ENCODE data around the gene FGR.
A peak's percentile ranks its signal among the peaks of the same experiment; 100 is the strongest.
"Not testable (repeated sequence)": the region's sequence is repeated elsewhere in the genome, so short reads cannot be mapped to it uniquely, and the experiment has no call there.

Gene FGR

GRCh38 chr1:27634985-27635367 lies at the start of gene FGR:
TSS of gene FGR (minus strand) at chr1:27635185. CDS start at chr1:27623916, 11,269 bp downstream.
- TF ChIP-seq CTCF (IDR thresholded peaks at IDR 0.05; ENCODE audit: insufficient read depth, low read depth, low read length, missing control alignments): no peak
- DNase-seq (ENCODE audit: low read depth): no peak
- peak within 1 kb of the TSS; percentile 8 for H3K4me3 ChIP-seq (ENCODE audit: low read length)

DNA sequence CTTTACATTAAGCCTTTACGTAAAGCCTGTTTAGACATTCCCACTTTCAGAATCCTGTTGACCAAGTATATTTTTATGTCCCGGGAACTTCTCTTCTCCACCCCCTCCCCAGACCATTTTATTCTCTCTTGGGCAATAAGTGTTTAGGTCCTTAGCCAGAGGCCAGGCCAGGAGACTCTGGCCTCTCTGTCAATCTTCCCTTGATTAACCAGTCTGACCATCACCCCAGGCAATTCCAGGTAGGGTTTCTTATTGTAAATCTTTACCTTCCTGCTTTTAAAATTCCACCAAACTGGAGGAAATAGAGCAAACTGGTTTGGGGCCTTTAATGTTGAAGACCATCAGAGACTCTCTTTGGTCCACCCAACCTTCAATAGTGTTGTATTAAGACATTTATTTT lies 49.2 kb upstream of the FGR start:
- no peak overlapping the region for H3K4me3 ChIP-seq (ENCODE audit: low read length)
- DNase-seq (ENCODE audit: low read depth): no peak
- no peak for TF ChIP-seq CTCF (IDR thresholded peaks at IDR 0.05; ENCODE audit: insufficient read depth, low read depth, low read length, missing control alignments)

DNA sequence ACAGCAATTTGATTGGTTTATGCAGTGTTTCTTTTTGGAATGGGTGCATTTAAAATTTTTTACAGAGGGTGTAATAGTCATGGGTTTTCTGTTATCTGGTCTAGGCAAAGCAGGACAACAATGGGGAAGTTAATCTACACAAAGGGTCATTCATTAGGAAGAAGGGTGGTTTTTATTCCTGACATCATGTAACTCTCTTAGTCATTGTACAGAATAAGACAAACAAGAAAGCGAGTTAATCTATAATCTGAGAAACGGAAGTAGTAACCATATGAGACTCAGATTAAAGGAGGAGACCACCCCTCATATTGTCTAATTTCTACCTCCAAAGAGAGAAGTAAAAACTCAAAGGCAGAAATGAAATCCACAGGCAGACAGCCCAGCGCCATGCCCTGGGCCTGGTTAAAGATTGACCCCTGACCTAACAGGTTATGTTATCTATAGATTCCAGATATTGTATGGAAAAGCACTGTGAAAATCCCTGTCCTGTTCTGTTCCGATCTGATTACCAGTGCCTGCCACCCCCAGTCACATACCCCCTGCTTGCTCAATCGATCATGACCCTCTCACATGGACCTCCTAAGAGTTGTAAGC lies 47.5 kb upstream of the FGR start:
- no peak for DNase-seq (ENCODE audit: low read depth)
- no peak for TF ChIP-seq CTCF (IDR thresholded peaks at IDR 0.05; ENCODE audit: insufficient read depth, low read depth, low read length, missing control alignments)
- no peak overlapping the region for H3K4me3 ChIP-seq (ENCODE audit: low read length)

GRCh38 chr1:27681580-27681979 lies 46.6 kb upstream of the FGR start:
- DNase-seq (ENCODE audit: low read depth); H3K4me3 ChIP-seq (ENCODE audit: low read length): not testable (repeated sequence)

GRCh38 chr1:27680225-27680791 lies 45.3 kb upstream of the FGR start:
- DNase-seq (ENCODE audit: low read depth); H3K4me3 ChIP-seq (ENCODE audit: low read length): not testable (repeated sequence)

DNA sequence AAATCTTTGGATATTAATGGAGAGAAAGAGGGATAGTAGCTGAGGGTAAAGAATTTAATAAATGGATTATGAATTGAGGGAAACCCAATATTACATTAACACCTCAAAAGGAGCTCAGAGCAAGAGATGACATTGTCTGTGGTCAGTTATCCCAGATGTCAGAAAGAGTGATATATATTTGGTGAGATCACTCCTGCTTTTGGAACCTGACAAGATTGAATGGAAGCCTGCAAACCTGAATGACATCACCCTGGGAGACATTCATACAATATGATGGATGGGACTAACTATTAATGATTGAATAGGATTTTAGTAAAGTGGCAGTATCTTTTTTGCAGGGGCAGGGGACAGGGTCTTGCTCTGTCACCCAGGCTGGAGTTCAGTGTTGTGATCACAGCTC lies 43.8 kb upstream of the FGR start:
- TF ChIP-seq CTCF (IDR thresholded peaks at IDR 0.05; ENCODE audit: insufficient read depth, low read depth, low read length, missing control alignments): no peak
- H3K4me3 ChIP-seq (ENCODE audit: low read length): no peak overlapping the region

GRCh38 chr1:27676410-27676809 lies 41.4 kb upstream of the FGR start:
- no peak for TF ChIP-seq CTCF (IDR thresholded peaks at IDR 0.05; ENCODE audit: insufficient read depth, low read depth, low read length, missing control alignments)
- no peak for DNase-seq (ENCODE audit: low read depth)
- H3K4me3 ChIP-seq (ENCODE audit: low read length): no peak overlapping the region

More for the DNA sequence above, 43.8 kb upstream of the FGR start:
- DNase-seq (ENCODE audit: low read depth): no peak

DNA sequence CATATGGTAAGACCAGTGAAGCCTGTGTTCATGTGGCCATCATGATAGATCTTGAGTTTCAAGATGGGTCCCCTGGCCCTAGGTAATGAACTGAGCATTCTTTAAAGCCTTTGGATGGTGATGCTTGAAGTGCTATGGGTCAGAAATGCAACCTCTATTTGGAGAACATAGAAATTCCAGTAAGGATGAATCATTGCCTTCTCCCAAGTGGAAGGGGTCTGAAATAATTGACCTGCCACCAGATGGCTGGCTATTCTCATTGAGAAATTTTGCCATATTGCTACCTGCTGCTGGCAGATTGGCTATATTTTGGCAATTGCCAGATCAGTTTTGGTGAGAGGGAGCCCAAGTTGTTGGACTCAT lies 37.7 kb upstream of the FGR start:
- no peak for DNase-seq (ENCODE audit: low read depth)
- TF ChIP-seq CTCF (IDR thresholded peaks at IDR 0.05; ENCODE audit: insufficient read depth, low read depth, low read length, missing control alignments): no peak
- H3K4me3 ChIP-seq (ENCODE audit: low read length): no peak overlapping the region

Measured in epithelial cell of esophagus (primary cell).